Measurements from ENCODE around the gene RAMP3. TPM values are rescaled to one million over a fixed set of nuclear protein-coding genes. Genes with fewer than 3 reads are reported as not detected.

The RAMP3 gene
- total RNA-seq, 2 donors from 2014 or later = not detected

- H3K9me3 Mint-ChIP-seq = no peaks in the 10 kb centered on the region
Measured at GRCh38 chr7:45125193-45125904, 32.2 kb upstream of the RAMP3 start.

GRCh38 chr7:45126201-45126600 is 31.4 kb upstream of the RAMP3 start:
- no peak for TF ChIP-seq CTCF (conservative IDR thresholded peaks at IDR 0.05)
- Histone ChIP-seq H3K9ac (ENCODE audit: extremely low read depth, low read length, poor library complexity, severe bottlenecking) (no peak overlapping the region), H3K4me1 (ENCODE audit: control insufficient read depth, insufficient read depth, low read length) (no peaks in the 10 kb centered on the region), H3K4me3 (ENCODE audit: low read length) (no peak overlapping the region), H3K27me3 (ENCODE audit: control insufficient read depth, insufficient read depth, low read length, poor library complexity, severe bottlenecking) (no peaks in the 10 kb centered on the region), H3K9me3 (ENCODE audit: control insufficient read depth, low read length) (no peaks in the 10 kb centered on the region), H3K27ac (ENCODE audit: low read depth, low read length) (no peak overlapping the region), H3K36me3 (ENCODE audit: control insufficient read depth, insufficient read depth, low read length) (no peaks in the 10 kb centered on the region)
- Mint-ChIP-seq H3K36me3 (ENCODE audit: low read depth) (no peaks in the 10 kb centered on the region), H3K4me1 (peaks cover 6% of the 10 kb centered on the region), H3K4me3 (no peak overlapping the region), H3K9me3 (no peaks in the 10 kb centered on the region), H3K27me3 (ENCODE audit: insufficient read depth) (no peaks in the 10 kb centered on the region), H3K27ac (no peak overlapping the region)
- no peak for DNase-seq
- 90 to 92% methylated on average over 6 of the region's 6 CpGs for WGBS, 2 experiments (ENCODE audit: insufficient coverage in 1 of 2, insufficient read length in 1 of 2)

More at GRCh38 chr7:45125193-45125904, 32.2 kb upstream of the RAMP3 start:
- DNase-seq = no peak
- Histone ChIP-seq H3K36me3 (ENCODE audit: control insufficient read depth, insufficient read depth, low read length) (no peaks in the 10 kb centered on the region), H3K27ac (ENCODE audit: low read depth, low read length) (no peak overlapping the region), H3K9ac (ENCODE audit: extremely low read depth, low read length, poor library complexity, severe bottlenecking) (no peak overlapping the region), H3K4me3 (ENCODE audit: low read length) (no peak overlapping the region), H3K4me1 (ENCODE audit: control insufficient read depth, insufficient read depth, low read length) (no peaks in the 10 kb centered on the region), H3K9me3 (ENCODE audit: control insufficient read depth, low read length) (no peaks in the 10 kb centered on the region), H3K27me3 (ENCODE audit: control insufficient read depth, insufficient read depth, low read length, poor library complexity, severe bottlenecking) (no peaks in the 10 kb centered on the region)
- Mint-ChIP-seq H3K4me1 (peaks cover 6% of the 10 kb centered on the region), H3K27me3 (ENCODE audit: insufficient read depth) (no peaks in the 10 kb centered on the region), H3K27ac (no peak overlapping the region), H3K4me3 (no peak overlapping the region), H3K36me3 (ENCODE audit: low read depth) (no peaks in the 10 kb centered on the region)
- TF ChIP-seq CTCF (conservative IDR thresholded peaks at IDR 0.05) = no peak
- 80 to 91% methylated on average over 1 to 10 of the region's 11 CpGs for WGBS, 2 experiments (ENCODE audit: insufficient coverage in 1 of 2, insufficient read length in 1 of 2)

- Histone ChIP-seq H3K9ac (ENCODE audit: extremely low read depth, low read length, poor library complexity, severe bottlenecking) (no peak overlapping the region), H3K36me3 (ENCODE audit: control insufficient read depth, insufficient read depth, low read length) (no peaks in the 10 kb centered on the region), H3K27me3 (ENCODE audit: control insufficient read depth, insufficient read depth, low read length, poor library complexity, severe bottlenecking) (no peaks in the 10 kb centered on the region), H3K27ac (ENCODE audit: low read depth, low read length) (no peak overlapping the region), H3K4me1 (ENCODE audit: control insufficient read depth, insufficient read depth, low read length) (no peaks in the 10 kb centered on the region), H3K9me3 (ENCODE audit: control insufficient read depth, low read length) (no peaks in the 10 kb centered on the region), H3K4me3 (ENCODE audit: low read length) (no peak overlapping the region)
- Mint-ChIP-seq H3K4me1 (peaks cover 6% of the 10 kb centered on the region), H3K36me3 (ENCODE audit: low read depth) (no peaks in the 10 kb centered on the region), H3K27me3 (ENCODE audit: insufficient read depth) (no peaks in the 10 kb centered on the region), H3K9me3 (no peaks in the 10 kb centered on the region), H3K27ac (no peak overlapping the region), H3K4me3 (no peak overlapping the region)
- no peak for TF ChIP-seq CTCF (conservative IDR thresholded peaks at IDR 0.05)
- DNase-seq = no peak
- WGBS, 2 experiments (ENCODE audit: insufficient coverage in 1 of 2, insufficient read length in 1 of 2) = 88 to 100% methylated on average over 1 to 6 of the region's 6 CpGs
Measured at GRCh38 chr7:45126920-45127319, 30.7 kb upstream of the RAMP3 start.
